ENCODE results near the gene CLDND1.
A peak's percentile ranks its signal among the peaks of the same experiment; 100 is the strongest.

CLDND1 gene

GRCh38 chr3:98530676-98531075 is 8.0 kb upstream of the CLDND1 start:
- Histone ChIP-seq H3K4me2 (no peak overlapping the region), H3K4me3 (IDR thresholded peaks at IDR 0.05; ENCODE audit: insufficient read depth, low read depth, low read length) (no peak overlapping the region), H2AFZ (ENCODE audit: low read depth) (no peak overlapping the region), H3K27ac (no peak overlapping the region), H4K20me1 (ENCODE audit: insufficient read depth) (no peaks in the 10 kb centered on the region), H3K27me3 (ENCODE audit: insufficient read depth, low read depth) (no peaks in the 10 kb centered on the region), H3K79me2 (ENCODE audit: insufficient read depth, low read depth) (no peaks in the 10 kb centered on the region), H3K36me3 (ENCODE audit: insufficient read depth) (no peaks in the 10 kb centered on the region), H3K4me1 (ENCODE audit: low read depth, poor library complexity, severe bottlenecking) (peaks cover 67% of the 10 kb centered on the region), H3K9ac (no peak overlapping the region)
- TF ChIP-seq CTCF (conservative IDR thresholded peaks at IDR 0.05; ENCODE audit: low read depth, low read length), result no peak

DNA sequence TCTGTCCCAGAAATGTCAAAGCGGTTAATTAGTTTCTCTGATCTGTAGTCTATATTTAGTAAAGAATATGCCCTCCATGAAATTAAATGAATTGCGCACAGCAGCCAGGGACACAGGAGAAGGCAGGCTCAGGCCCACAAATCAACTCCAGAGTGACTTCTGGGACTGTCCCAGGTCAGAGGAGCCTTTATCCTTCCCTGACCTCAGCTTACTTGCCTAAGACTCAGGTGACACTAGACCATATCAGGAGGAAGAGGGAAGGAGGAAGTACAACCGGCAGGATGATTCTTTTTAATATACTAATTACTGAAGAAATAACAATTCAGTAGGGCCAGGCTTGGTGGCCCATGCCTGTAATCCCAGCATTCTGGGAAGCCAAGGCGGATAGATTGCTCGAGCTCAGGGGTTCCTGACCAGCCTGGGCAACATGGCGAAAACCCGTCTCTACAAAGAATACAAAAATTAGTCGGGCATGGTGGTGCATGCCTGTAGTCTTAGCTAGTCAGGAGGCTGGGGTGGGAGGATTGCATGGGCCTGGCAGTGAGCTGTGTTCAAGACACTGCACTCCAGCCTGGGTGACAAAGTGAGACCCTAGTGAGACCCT is 7.3 kb upstream of the CLDND1 start:
- no peaks in the 10 kb centered on the region for H3K79me2 ChIP-seq (ENCODE audit: insufficient read depth, low read depth)
- H2AFZ ChIP-seq (ENCODE audit: low read depth), result no peak overlapping the region
- H3K4me2 ChIP-seq, result no peak overlapping the region
- H3K9ac ChIP-seq, result no peak overlapping the region
- no peaks in the 10 kb centered on the region for H4K20me1 ChIP-seq (ENCODE audit: insufficient read depth)
- H3K27ac ChIP-seq, result no peak overlapping the region
- no peaks in the 10 kb centered on the region for H3K36me3 ChIP-seq (ENCODE audit: insufficient read depth)
- peaks cover 74% of the 10 kb centered on the region for H3K4me1 ChIP-seq (ENCODE audit: low read depth, poor library complexity, severe bottlenecking)
- H3K27me3 ChIP-seq (ENCODE audit: insufficient read depth, low read depth), result no peaks in the 10 kb centered on the region
- no peak overlapping the region for H3K4me3 ChIP-seq (IDR thresholded peaks at IDR 0.05; ENCODE audit: insufficient read depth, low read depth, low read length)
- TF ChIP-seq CTCF (conservative IDR thresholded peaks at IDR 0.05; ENCODE audit: low read depth, low read length), result no peak

- Histone ChIP-seq H4K20me1 (ENCODE audit: insufficient read depth) (no peaks in the 10 kb centered on the region), H3K9ac (no peak overlapping the region), H2AFZ (ENCODE audit: low read depth) (no peak overlapping the region), H3K4me1 (ENCODE audit: low read depth, poor library complexity, severe bottlenecking) (peaks cover 80% of the 10 kb centered on the region), H3K79me2 (ENCODE audit: insufficient read depth, low read depth) (no peaks in the 10 kb centered on the region), H3K27ac (no peak overlapping the region), H3K36me3 (ENCODE audit: insufficient read depth) (no peaks in the 10 kb centered on the region), H3K4me3 (IDR thresholded peaks at IDR 0.05; ENCODE audit: insufficient read depth, low read depth, low read length) (no peak overlapping the region), H3K4me2 (peak overlapping the region; percentile 59), H3K27me3 (ENCODE audit: insufficient read depth, low read depth) (no peaks in the 10 kb centered on the region)
- no peak for TF ChIP-seq CTCF (conservative IDR thresholded peaks at IDR 0.05; ENCODE audit: low read depth, low read length)
Measured at GRCh38 chr3:98528474-98529346, 6.0 kb upstream of the CLDND1 start.

GRCh38 chr3:98525494-98525893 is 2.8 kb upstream of the CLDND1 start:
- Histone ChIP-seq H3K27me3 (ENCODE audit: insufficient read depth, low read depth) (no peaks in the 10 kb centered on the region), H3K79me2 (ENCODE audit: insufficient read depth, low read depth) (peaks cover 20% of the 10 kb centered on the region), H3K4me2 (peak overlapping the region; percentile 54), H3K4me1 (ENCODE audit: low read depth, poor library complexity, severe bottlenecking) (peaks cover 77% of the 10 kb centered on the region), H3K27ac (peak overlapping the region; percentile 36; the same call in 1 of the 2 replicates), H3K9ac (peak overlapping the region; percentile 12; the same call in 1 of the 2 replicates), H4K20me1 (ENCODE audit: insufficient read depth) (no peaks in the 10 kb centered on the region), H3K36me3 (ENCODE audit: insufficient read depth) (no peaks in the 10 kb centered on the region), H3K4me3 (IDR thresholded peaks at IDR 0.05; ENCODE audit: insufficient read depth, low read depth, low read length) (no peak overlapping the region), H2AFZ (ENCODE audit: low read depth) (peak overlapping the region; percentile 23; the same call in 1 of the 2 replicates)
- no peak for TF ChIP-seq CTCF (conservative IDR thresholded peaks at IDR 0.05; ENCODE audit: low read depth, low read length)
